Stimulated activated CD8-positive, alpha-beta memory T cell treated with anti-CD3 and anti-CD28 coated beads, Interleukin-4, amount 100 ng/mL, for 4 hours (primary cell): ENCODE measurements around the gene ZSWIM6.

ENCODE experiments used
- DNase-seq, 2 donors: peaks; one replicate each; pipeline ENCODE4 v3.0.0-alpha.2; 2020; ENCODE audit warnings: low read depth in 2 of 2, low spot score in 1 of 2

Gene ZSWIM6

DNA sequence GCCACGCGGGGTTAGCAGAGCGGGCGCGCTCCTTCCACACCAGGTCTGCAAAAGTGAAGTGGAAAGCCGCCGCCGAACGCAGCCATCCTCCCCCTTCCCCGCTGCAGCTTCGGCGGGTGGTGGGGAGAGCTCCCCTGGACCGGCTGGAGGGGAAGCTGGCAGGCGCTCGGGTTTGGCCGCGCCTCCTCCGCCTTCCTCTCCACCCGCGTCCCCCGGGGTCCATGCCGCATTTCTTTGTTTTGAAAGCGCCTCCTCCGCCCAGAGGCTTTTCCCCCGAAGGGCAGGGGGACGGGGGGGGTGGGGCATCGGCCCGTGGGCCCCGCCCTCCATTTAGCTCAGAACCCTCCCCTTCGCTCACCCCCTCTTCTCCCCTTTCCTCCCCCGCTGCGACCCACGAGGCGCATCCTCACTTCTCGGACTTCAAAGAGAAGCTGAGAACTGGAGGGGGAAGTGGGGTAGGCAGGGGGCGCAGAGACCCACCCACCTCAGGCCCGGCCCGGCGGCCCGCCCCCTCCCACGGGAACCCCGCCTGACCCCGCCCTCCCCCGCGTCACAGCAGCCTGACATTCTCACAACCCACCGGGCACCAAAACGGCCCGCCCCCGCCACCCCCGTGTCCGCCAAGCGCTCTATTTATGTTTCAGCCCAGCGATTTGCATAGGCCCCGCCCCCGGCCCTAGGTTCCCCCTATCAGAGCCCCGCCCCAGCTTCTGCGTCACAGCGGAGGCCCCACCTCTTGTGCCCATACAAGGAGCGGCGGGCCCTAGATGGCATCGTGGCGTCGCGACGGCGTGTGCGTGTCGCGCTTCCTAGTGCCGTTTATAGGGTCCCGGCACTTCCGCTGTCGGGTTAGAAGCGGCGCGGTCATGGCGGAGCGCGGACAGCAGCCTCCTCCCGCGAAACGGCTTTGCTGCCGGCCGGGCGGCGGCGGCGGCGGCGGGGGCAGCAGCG is at the start of gene ZSWIM6:
TSS of gene ZSWIM6 (plus strand) at position 852 of the 951 bp plus-strand sequence. CDS start at position 867, 15 bp downstream.
- DNase-seq, result peak; percentile 98 to 99

DNA sequence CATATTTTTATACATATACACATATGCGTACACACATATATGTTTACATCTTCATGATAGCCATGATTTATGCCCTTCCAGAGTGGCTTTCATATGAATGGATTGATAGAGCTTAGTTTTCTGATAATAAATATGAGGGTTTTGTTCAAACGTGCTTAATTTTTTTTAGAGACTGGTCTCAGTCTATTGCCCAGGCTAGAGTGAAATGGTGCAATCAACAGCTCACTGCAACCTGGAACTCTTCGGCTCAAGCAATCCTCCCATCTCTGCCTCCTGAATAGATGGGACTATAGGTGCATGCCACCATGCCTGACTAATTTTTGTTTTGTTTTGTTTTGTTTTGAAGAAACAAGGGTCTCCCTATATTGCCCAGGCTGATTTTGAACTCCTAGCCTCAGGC is 48.6 kb upstream of the ZSWIM6 start:
- no peak for DNase-seq

DNA sequence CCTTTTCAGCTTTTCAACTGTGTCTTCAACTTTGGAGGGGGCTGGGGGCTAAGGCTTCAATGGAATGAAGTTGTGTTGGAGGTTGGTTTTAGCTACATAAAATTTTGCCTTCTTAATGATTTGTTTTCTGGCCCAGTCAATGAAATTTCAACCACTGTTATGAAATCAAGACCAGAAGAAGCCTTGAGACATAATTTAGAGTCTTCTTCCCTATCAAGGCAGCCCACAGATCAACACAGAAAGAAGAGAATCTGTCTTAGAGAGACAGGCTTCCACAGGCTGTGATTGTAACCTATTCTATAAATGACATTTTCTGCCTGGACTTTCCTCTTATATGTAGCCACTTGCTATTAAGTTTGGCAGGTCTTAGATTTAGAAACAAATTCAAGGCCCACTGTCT is 46.5 kb upstream of the ZSWIM6 start:
- DNase-seq, result no peak

GRCh38 chr5:61286446-61287132 is 45.5 kb upstream of the ZSWIM6 start:
- DNase-seq, result no peak

DNA sequence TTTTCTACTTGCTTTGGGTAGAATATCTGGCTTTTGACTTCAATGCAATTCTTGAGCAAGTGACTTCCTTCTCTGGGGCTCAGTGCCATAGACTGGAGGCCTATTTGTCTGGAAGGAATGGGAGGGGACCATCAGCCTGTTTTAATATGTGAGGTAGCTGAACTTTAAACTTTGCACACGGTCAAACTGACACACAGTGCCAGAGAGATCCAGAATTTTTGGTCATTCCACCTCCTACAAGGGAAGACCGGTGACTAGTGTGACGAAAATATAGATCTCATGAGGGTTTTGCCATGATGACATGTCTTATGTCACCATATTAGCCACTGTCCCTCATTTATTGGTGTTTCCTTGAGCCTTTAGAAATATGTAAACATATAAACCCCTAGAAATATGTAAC is 44.6 kb upstream of the ZSWIM6 start:
- DNase-seq, result no peak

GRCh38 chr5:61289241-61289640 is 42.8 kb upstream of the ZSWIM6 start:
- no peak for DNase-seq

DNA sequence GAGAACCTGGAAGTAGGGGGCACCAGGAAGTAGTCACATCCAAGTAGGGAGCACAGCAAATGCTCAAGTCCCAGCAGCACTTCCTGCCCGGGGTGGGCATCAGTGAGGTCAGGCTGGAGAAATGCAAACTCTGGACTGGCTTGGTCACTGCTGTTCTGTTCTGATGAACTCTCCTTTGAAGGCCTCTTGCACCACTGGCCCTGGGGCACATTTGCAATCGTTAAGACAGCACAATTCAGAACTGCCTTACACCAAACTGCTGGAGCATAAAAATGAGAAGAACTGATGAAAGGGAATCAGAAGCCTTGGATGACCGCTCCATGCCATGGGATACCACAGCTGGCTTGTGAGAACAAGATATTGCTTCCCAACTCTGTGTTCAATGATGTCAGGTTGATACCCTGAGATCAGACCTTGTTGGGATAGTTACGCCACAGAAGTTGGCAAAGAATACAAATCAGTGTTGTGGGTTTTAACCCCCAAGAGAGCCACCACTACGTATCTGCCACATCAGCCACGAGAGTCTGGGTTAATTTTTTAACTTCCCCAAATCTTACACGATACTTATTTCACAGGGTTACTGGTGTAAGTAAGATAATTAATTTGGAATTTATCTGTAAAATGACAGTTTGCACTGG is 42.3 kb upstream of the ZSWIM6 start:
- no peak for DNase-seq

DNA sequence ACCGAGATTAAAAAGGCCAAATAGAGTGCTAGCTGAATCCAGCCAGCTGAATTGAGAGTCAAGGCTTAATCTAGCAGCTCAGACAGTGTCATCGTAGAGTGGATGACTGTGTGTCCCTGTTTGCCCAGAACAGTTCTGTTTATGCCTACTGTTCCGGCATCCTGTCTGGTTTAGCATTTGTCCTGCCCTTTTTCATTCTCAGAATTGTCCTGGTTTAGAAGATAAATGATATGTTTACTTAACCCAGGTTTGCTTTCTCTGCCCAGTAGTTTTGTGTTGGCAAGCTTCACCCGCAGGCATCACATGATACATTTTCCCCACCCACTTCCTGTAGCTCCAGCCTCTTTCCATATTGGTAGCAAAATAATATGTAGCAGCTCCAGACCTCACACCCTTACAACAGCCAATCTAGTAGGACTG is 41.3 kb upstream of the ZSWIM6 start:
- no peak for DNase-seq

GRCh38 chr5:61292062-61292657 is 39.9 kb upstream of the ZSWIM6 start:
- DNase-seq, result no peak

DNA sequence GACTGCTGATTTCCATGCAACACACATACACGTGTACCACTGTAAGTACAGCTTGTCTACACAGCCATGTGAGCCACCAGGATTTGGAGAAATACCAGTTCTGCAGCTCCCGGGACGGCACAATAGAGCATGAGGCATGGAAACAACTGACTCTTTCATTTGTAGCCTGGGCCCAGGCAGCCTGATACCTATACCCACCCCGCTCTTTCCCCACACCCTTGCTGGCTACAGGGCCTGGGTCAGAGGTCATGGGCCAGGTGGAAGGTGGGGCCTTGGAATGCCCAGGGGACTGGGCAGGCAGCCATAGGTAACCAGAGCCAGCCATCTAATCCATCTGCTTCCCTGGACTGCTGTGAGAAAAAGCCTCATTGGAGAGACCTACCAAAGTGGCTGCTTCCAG is 39.0 kb upstream of the ZSWIM6 start:
- DNase-seq, result no peak

GRCh38 chr5:61293873-61294272 is 38.2 kb upstream of the ZSWIM6 start:
- DNase-seq, result no peak

DNA sequence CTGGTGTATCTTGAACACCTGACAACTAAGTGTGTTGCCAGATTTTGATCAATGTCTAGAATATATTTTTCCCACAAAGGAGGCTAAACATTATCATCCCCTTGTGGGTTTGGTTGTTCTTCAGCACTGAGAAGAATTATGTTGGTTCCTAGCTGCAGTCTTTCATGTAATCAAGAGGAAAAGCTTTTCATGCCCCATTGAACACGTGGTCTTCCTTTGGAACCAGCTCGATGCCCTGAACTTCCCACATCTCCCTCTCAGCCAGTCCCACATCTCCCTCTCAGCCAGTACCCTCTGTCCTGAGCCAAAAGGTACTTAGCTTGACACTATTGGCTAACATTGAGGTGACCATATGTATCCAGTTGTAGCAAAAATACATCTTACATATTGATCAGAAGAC is 36.7 kb upstream of the ZSWIM6 start:
- no peak for DNase-seq

GRCh38 chr5:61298066-61298465 is 34.0 kb upstream of the ZSWIM6 start:
- DNase-seq, result no peak

GRCh38 chr5:61298580-61298979 is 33.5 kb upstream of the ZSWIM6 start:
- DNase-seq, result no peak

DNA sequence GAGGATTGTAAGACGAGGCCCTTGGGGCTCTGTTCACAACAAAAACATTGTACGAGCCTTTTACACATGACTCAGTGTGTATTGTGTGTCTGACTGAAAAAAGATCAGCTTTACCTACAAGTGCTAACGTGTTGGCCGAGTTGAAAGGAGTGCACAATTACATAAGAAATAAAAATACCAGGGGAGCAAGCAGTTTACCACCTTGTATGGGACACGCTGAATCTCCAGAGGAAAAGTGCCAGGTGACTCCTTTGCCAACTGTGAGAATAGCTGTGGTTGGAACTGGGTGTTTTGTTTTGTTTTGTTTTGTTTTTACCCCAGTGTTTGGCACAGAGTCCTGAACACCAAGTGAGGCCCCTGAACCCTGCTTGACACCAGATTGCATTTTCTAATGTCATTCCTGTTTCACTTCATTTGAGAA is 32.8 kb upstream of the ZSWIM6 start:
- no peak for DNase-seq

DNA sequence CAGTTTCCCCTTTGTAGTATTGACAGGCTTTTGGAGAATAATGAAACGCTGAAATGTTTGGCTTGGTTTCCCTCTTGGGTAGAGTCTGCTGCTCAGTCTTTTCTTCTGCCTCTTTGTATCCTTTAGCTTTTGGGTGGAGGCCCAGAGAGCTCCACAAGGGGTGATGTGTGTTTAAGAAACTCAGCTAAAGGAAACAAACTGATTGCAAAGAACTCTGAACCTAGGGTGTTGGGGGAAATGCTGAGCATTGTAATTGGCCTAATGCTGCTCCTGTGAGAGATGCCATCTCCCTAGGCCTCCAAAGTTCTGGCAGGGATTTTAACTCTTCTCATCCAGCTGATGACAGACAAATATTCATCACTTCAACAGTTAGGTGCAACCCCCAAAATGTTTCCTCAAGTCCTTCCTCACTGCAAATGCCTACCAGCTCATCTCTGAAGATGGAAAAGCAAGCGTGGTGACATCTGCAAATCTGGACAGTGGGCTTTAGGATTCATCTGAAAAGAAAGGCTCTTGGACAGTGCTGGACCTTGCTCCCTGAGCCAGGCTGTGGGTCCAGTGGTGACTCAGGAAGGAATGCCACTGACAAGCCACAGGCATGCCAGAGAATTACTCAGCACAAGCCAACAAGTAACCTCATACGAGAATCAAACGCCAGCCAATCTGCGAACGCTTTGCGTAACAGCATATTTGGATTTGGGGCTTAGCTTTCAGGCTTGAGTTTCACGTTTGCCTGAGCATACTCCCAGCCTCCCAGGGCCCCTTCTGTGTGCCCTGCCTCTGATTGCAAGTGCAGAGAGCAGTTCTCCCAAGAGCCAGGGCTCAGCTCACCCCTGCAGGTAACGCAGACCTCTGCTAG is 30.5 kb upstream of the ZSWIM6 start:
- DNase-seq, result no peak

GRCh38 chr5:61302200-61302563 is 29.9 kb upstream of the ZSWIM6 start:
- DNase-seq, result no peak

- no peak for DNase-seq
Observed at GRCh38 chr5:61303346-61303745, 28.7 kb upstream of the ZSWIM6 start.

DNA sequence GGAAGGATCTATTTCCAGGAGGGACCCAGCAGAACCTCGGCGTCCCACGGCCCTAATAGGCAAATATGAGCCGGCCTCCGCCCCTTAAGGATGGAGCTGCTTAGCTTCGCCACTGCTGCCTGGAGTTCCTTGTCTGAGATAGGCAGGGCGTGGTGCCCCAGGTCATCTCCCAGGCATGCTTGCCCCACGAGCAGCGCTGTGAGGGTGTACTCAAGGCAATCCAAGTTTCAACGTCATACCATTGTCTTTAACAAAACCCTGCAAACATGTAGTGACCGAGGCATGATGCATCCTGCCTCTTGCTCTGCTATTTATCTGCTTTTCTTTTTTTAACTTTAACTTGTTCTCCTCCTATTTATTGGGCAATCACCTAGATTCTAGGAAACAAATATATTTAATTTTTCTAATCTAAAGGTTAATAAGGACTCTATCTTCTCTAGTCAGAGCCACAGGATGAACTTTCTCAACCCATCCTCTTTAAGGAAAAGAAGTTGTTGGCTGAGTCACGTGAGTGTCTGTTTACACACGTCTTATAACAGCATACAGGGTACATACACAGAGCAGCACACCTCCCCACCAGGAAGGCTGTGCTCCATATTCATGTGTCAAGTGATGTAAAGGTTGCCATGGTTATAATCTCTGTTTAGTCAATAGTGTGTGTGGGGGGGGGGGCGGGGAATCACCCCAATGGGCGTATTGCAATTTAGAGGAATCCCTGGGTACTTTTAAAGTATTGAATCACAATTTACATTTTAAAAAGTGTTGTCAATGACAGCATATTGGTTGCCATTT is 27.3 kb upstream of the ZSWIM6 start:
- DNase-seq, result no peak
